Lower lobe of right lung (tissue), 2 donors: ENCODE data around the gene CEP112. TPM values are rescaled to one million over a fixed set of nuclear protein-coding genes. Genes with fewer than 3 reads are reported as not detected.

Source experiments
- ATAC-seq, 2 donors: fragments of 200-7000 bp; cut with Tn5 transposase; one replicate each; pipeline ENCODE4 v1.9.1; 2020 to 2022; ENCODE audit warnings: mild to moderate bottlenecking in 2 of 2, moderate library complexity in 2 of 2
- DNase-seq: peaks from one replicate; pipeline ENCODE4 v3.0.0-alpha.2; 2020
- H3K27ac ChIP-seq: fragments of 200-600 bp; one replicate; pipeline ENCODE4 v1.8.0; 2022
- H3K27me3 ChIP-seq: fragments of 200-600 bp; one replicate; pipeline ENCODE4 v1.8.0; 2022; ENCODE audit warnings: low read depth
- H3K36me3 ChIP-seq: fragments of 200-600 bp; one replicate; pipeline ENCODE4 v1.8.0; 2022; ENCODE audit warnings: mild to moderate bottlenecking
- H3K4me1 ChIP-seq: fragments of 200-600 bp; one replicate; pipeline ENCODE4 v1.8.0; 2022
- H3K4me3 ChIP-seq: fragments of 200-600 bp; one replicate; pipeline ENCODE4 v1.8.0; 2022; ENCODE audit warnings: mild to moderate bottlenecking
- H3K9me3 ChIP-seq: fragments of 200-600 bp; one replicate; pipeline ENCODE4 v1.8.0; 2022
- intact Hi-C: fragments of 100-400 bp; cut with DNase I; formaldehyde crosslinking; loops from one replicate; pipeline ENCODE4 v1.11.0; 2022
- total RNA-seq: library from RNA; stranded (reverse); fragmentation: NEBNext Ultra II Directional; extraction: Animal tissue kit (Norgen Biotek cat#: 25700); gene quantifications from one replicate; pipeline ENCODE4 v1.2.1, GENCODE V29; 2021
- TF ChIP-seq, protein P1 (sequence below): fragments of 200-600 bp; IDR thresholded peaks from one replicate; pipeline ENCODE4 v1.8.0; 2022; ENCODE audit warnings: antibody characterized with exemption, mild to moderate bottlenecking
- donor health status: DM: no; HTN: yes; CAD: no; lungs with severe emphysema.

Gene CEP112
- total RNA-seq, 1 donor from 2014 or later: 30.1 TPM

GRCh38 chr17:65588181-65588808 is 603.6 kb downstream of the CEP112 start:
- TF ChIP-seq, protein P1, sequence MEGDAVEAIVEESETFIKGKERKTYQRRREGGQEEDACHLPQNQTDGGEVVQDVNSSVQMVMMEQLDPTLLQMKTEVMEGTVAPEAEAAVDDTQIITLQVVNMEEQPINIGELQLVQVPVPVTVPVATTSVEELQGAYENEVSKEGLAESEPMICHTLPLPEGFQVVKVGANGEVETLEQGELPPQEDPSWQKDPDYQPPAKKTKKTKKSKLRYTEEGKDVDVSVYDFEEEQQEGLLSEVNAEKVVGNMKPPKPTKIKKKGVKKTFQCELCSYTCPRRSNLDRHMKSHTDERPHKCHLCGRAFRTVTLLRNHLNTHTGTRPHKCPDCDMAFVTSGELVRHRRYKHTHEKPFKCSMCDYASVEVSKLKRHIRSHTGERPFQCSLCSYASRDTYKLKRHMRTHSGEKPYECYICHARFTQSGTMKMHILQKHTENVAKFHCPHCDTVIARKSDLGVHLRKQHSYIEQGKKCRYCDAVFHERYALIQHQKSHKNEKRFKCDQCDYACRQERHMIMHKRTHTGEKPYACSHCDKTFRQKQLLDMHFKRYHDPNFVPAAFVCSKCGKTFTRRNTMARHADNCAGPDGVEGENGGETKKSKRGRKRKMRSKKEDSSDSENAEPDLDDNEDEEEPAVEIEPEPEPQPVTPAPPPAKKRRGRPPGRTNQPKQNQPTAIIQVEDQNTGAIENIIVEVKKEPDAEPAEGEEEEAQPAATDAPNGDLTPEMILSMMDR: no peak
- no peaks in the 10 kb centered on the region for H3K9me3 ChIP-seq
- H3K4me1 ChIP-seq: peaks cover 28% of the 10 kb centered on the region
- intact Hi-C loops: no loop called here
- no peaks in the 10 kb centered on the region for H3K27me3 ChIP-seq
- peak overlapping the region; percentile 11 for H3K27ac ChIP-seq
- DNase-seq (peak; percentile 72), ATAC-seq (peak; percentile 78 to 88)
- no peaks in the 10 kb centered on the region for H3K36me3 ChIP-seq
- H3K4me3 ChIP-seq: no peak overlapping the region

GRCh38 chr17:65587534-65588180 is 604.3 kb downstream of the CEP112 start:
- Histone ChIP-seq H3K27me3 (no peaks in the 10 kb centered on the region), H3K27ac (peak overlapping the region; percentile 11), H3K4me3 (no peak overlapping the region), H3K4me1 (peaks cover 28% of the 10 kb centered on the region), H3K9me3 (no peaks in the 10 kb centered on the region), H3K36me3 (no peaks in the 10 kb centered on the region)
- ATAC-seq (peak in 1 of 2 donors; percentile 21), DNase-seq (no peak)
- intact Hi-C loops: no loop called here
- TF ChIP-seq, protein P1: no peak

GRCh38 chr17:65586899-65587298 is 605.0 kb downstream of the CEP112 start:
- Histone ChIP-seq H3K4me1 (peaks cover 28% of the 10 kb centered on the region), H3K27me3 (no peaks in the 10 kb centered on the region), H3K4me3 (no peak overlapping the region), H3K36me3 (no peaks in the 10 kb centered on the region), H3K27ac (no peak overlapping the region), H3K9me3 (no peaks in the 10 kb centered on the region)
- no peak for ATAC-seq
- no peak for DNase-seq
- intact Hi-C loops: no loop called here
- TF ChIP-seq, protein P1: no peak

Other genes with a start within 250 kb of the CEP112 start
- gene APOH, start 37.3 kb upstream of the CEP112 start, total RNA-seq: 17.1 TPM
- 29.0 TPM for gene PRKCA, start 110.5 kb upstream of the CEP112 start, total RNA-seq